ENCODE results near the gene ZCCHC18. TPM values are rescaled to one million over a fixed set of nuclear protein-coding genes. Genes with fewer than 3 reads are reported as not detected.
"Not testable (repeated sequence)": the region's sequence is repeated elsewhere in the genome, so short reads cannot be mapped to it uniquely, and the experiment has no call there.

ZCCHC18 gene
- 1 to 10 TPM; 3.1 to 4.8 TPM for total RNA-seq

GRCh38 chrX:104112326-104112951 is at the start of gene ZCCHC18:
Gene ZCCHC18, plus strand, starts transcription at chrX:104112523. Its CDS starts 1,589 bp downstream, at chrX:104114112.
- peak within 1 kb of the TSS; percentile 76 to 82 for H3K27ac Mint-ChIP-seq
- H3K36me3 Mint-ChIP-seq = no peaks in the 10 kb centered on the region
- peak; percentile 81 to 86 for ATAC-seq
- peak; percentile 67 for DNase-seq (ENCODE audit: low spot score)
- peak within 1 kb of the TSS; percentile 90 for H3K4me3 Mint-ChIP-seq
- peaks cover 38 to 40% of the 10 kb centered on the region in 2 donors for H3K4me1 Mint-ChIP-seq (ENCODE audit: low read depth in 2 of 2)
- peaks cover 0 to 2% of the 10 kb centered on the region in 2 donors for H3K27me3 Mint-ChIP-seq
- H3K9me3 Mint-ChIP-seq = no peaks in the 10 kb centered on the region

- ATAC-seq; H3K27ac Mint-ChIP-seq; H3K36me3 Mint-ChIP-seq; H3K4me1 Mint-ChIP-seq (ENCODE audit: low read depth in 2 of 2); H3K4me3 Mint-ChIP-seq; DNase-seq (ENCODE audit: low spot score); H3K27me3 Mint-ChIP-seq; H3K9me3 Mint-ChIP-seq: not testable (repeated sequence)
Observed at GRCh38 chrX:104062636-104063035, 49.7 kb upstream of the ZCCHC18 start.

GRCh38 chrX:104075778-104076445 is 36.4 kb upstream of the ZCCHC18 start, which contains the start of gene TMSB15C:
Gene TMSB15C, minus strand, starts transcription at chrX:104076236.
- not testable (repeated sequence) for H3K4me3 Mint-ChIP-seq; H3K9me3 Mint-ChIP-seq; H3K4me1 Mint-ChIP-seq (ENCODE audit: low read depth in 2 of 2); H3K27me3 Mint-ChIP-seq; H3K36me3 Mint-ChIP-seq; DNase-seq (ENCODE audit: low spot score); H3K27ac Mint-ChIP-seq
- ATAC-seq = peak; percentile 90 to 95

- not testable (repeated sequence) for H3K4me1 Mint-ChIP-seq (ENCODE audit: low read depth in 2 of 2); H3K27me3 Mint-ChIP-seq; H3K36me3 Mint-ChIP-seq; H3K27ac Mint-ChIP-seq; DNase-seq (ENCODE audit: low spot score); H3K4me3 Mint-ChIP-seq; H3K9me3 Mint-ChIP-seq; ATAC-seq
Observed at GRCh38 chrX:104077854-104078253, 34.5 kb upstream of the ZCCHC18 start.

GRCh38 chrX:104084063-104084462 is 28.3 kb upstream of the ZCCHC18 start:
- ATAC-seq (peak in 1 of 2 donors; percentile 11), DNase-seq (ENCODE audit: low spot score) (no peak)
- Mint-ChIP-seq H3K27ac (no peak overlapping the region), H3K4me3 (no peak overlapping the region), H3K9me3 (no peaks in the 10 kb centered on the region), H3K4me1 (ENCODE audit: low read depth in 2 of 2) (no peaks in the 10 kb centered on the region), H3K36me3 (no peaks in the 10 kb centered on the region), H3K27me3 (peaks cover 7 to 9% of the 10 kb centered on the region in 2 donors)

GRCh38 chrX:104084534-104085277 is 27.6 kb upstream of the ZCCHC18 start:
- no peaks in the 10 kb centered on the region for H3K36me3 Mint-ChIP-seq
- no peak for ATAC-seq
- peaks cover 7 to 9% of the 10 kb centered on the region in 2 donors for H3K27me3 Mint-ChIP-seq
- DNase-seq (ENCODE audit: low spot score) = no peak
- H3K9me3 Mint-ChIP-seq = no peaks in the 10 kb centered on the region
- no peaks in the 10 kb centered on the region for H3K4me1 Mint-ChIP-seq (ENCODE audit: low read depth in 2 of 2)
- no peak overlapping the region for H3K27ac Mint-ChIP-seq
- no peak overlapping the region for H3K4me3 Mint-ChIP-seq

GRCh38 chrX:104085477-104085876 is 26.8 kb upstream of the ZCCHC18 start:
- Mint-ChIP-seq H3K4me3 (no peak overlapping the region), H3K9me3 (no peaks in the 10 kb centered on the region), H3K4me1 (ENCODE audit: low read depth in 2 of 2) (no peaks in the 10 kb centered on the region), H3K36me3 (no peaks in the 10 kb centered on the region), H3K27me3 (peaks cover 7 to 9% of the 10 kb centered on the region in 2 donors), H3K27ac (no peak overlapping the region)
- DNase-seq (ENCODE audit: low spot score) = no peak
- ATAC-seq = no peak

- Mint-ChIP-seq H3K36me3 (no peaks in the 10 kb centered on the region), H3K4me3 (no peak overlapping the region), H3K27ac (no peak overlapping the region), H3K4me1 (ENCODE audit: low read depth in 2 of 2) (no peaks in the 10 kb centered on the region), H3K9me3 (no peaks in the 10 kb centered on the region), H3K27me3 (peaks cover 9% of the 10 kb centered on the region in 2 donors)
- no peak for ATAC-seq
- DNase-seq (ENCODE audit: low spot score) = no peak
Observed at GRCh38 chrX:104085919-104086318, 26.4 kb upstream of the ZCCHC18 start.

- H3K4me3 Mint-ChIP-seq = peak overlapping the region; percentile 15
- H3K4me1 Mint-ChIP-seq (ENCODE audit: low read depth in 2 of 2) = peaks cover 7 to 12% of the 10 kb centered on the region in 2 donors
- no peaks in the 10 kb centered on the region for H3K9me3 Mint-ChIP-seq
- H3K36me3 Mint-ChIP-seq = no peaks in the 10 kb centered on the region
- peak in 1 of 2 donors; percentile 68 for ATAC-seq
- peak; percentile 69 for DNase-seq (ENCODE audit: low spot score)
- no peak overlapping the region for H3K27ac Mint-ChIP-seq
- H3K27me3 Mint-ChIP-seq = peaks cover 0 to 6% of the 10 kb centered on the region in 2 donors
Observed at GRCh38 chrX:104098151-104098808, 14.0 kb upstream of the ZCCHC18 start.

- DNase-seq (ENCODE audit: low spot score) = no peak
- Mint-ChIP-seq H3K4me3 (no peak overlapping the region), H3K9me3 (no peaks in the 10 kb centered on the region), H3K4me1 (ENCODE audit: low read depth in 2 of 2) (peaks cover 7 to 12% of the 10 kb centered on the region in 2 donors), H3K27me3 (peaks cover 0 to 6% of the 10 kb centered on the region in 2 donors), H3K36me3 (no peaks in the 10 kb centered on the region), H3K27ac (no peak overlapping the region)
- no peak for ATAC-seq
Observed at GRCh38 chrX:104098919-104099318, 13.4 kb upstream of the ZCCHC18 start.

- peaks cover 0 to 5% of the 10 kb centered on the region in 2 donors for H3K27me3 Mint-ChIP-seq
- no peak overlapping the region for H3K27ac Mint-ChIP-seq
- H3K9me3 Mint-ChIP-seq = no peaks in the 10 kb centered on the region
- peaks cover 13 to 15% of the 10 kb centered on the region in 2 donors for H3K4me1 Mint-ChIP-seq (ENCODE audit: low read depth in 2 of 2)
- DNase-seq (ENCODE audit: low spot score) (no peak), ATAC-seq (no peak)
- H3K36me3 Mint-ChIP-seq = no peaks in the 10 kb centered on the region
- no peak overlapping the region for H3K4me3 Mint-ChIP-seq
Observed at GRCh38 chrX:104104676-104105075, 7.6 kb upstream of the ZCCHC18 start.

- Mint-ChIP-seq H3K27me3 (peaks cover 0 to 5% of the 10 kb centered on the region in 2 donors), H3K4me3 (no peak overlapping the region), H3K36me3 (no peaks in the 10 kb centered on the region), H3K4me1 (ENCODE audit: low read depth in 2 of 2) (peaks cover 21 to 22% of the 10 kb centered on the region in 2 donors), H3K9me3 (no peaks in the 10 kb centered on the region), H3K27ac (no peak overlapping the region)
- DNase-seq (ENCODE audit: low spot score) (no peak), ATAC-seq (no peak)
Observed at GRCh38 chrX:104105330-104106262, 6.7 kb upstream of the ZCCHC18 start.

GRCh38 chrX:104108955-104109354 is 3.4 kb upstream of the ZCCHC18 start:
- no peak for DNase-seq (ENCODE audit: low spot score)
- Mint-ChIP-seq H3K36me3 (no peaks in the 10 kb centered on the region), H3K27me3 (peaks cover 0 to 3% of the 10 kb centered on the region in 2 donors), H3K4me1 (ENCODE audit: low read depth in 2 of 2) (peaks cover 33 to 41% of the 10 kb centered on the region in 2 donors), H3K4me3 (peak overlapping the region; percentile 90), H3K27ac (peak overlapping the region in 1 of 2 donors; percentile 58), H3K9me3 (no peaks in the 10 kb centered on the region)
- ATAC-seq = peak; percentile 54 to 67
